ENCODE data around the gene ITPRID1. TPM values are rescaled to one million over a fixed set of nuclear protein-coding genes. Genes with fewer than 3 reads are reported as not detected.

ITPRID1 gene
- total and polyA plus RNA-seq, 10 of the 15 experiments (the other 5 are each of a cell fraction or from before 2014, with no cell fraction given), result 0.06 TPM; not detected in 9

GRCh38 chr7:31595390-31595789 lies 81.5 kb downstream of the ITPRID1 start:
- no peak overlapping the region for H3K4me2 ChIP-seq (ENCODE audit: control insufficient read depth, insufficient read depth)
- no peak for DNase-seq (ENCODE audit: low read depth, low spot score)
- no peaks in the 10 kb centered on the region for H3K36me3 ChIP-seq (ENCODE audit: control insufficient read depth in 2 of 2, insufficient read depth in 2 of 2, low read length in 1 of 2)
- H3K9ac ChIP-seq (ENCODE audit: control insufficient read depth, insufficient read depth, low read length), result no peak overlapping the region
- no peaks in the 10 kb centered on the region; a peak in 1 of 4 replicates for H3K27me3 ChIP-seq (replicated peaks in 1 of 2; ENCODE audit: control insufficient read depth in 2 of 2, insufficient read depth in 2 of 2, low read length in 1 of 2)
- no peaks in the 10 kb centered on the region for H3K4me1 ChIP-seq (ENCODE audit: control insufficient read depth, insufficient read depth, low read length)
- H2AFZ ChIP-seq (ENCODE audit: control insufficient read depth, low read depth, low read length), result no peak overlapping the region
- intact Hi-C loops (cut with micrococcal nuclease; ENCODE audit: unreplicated experiment) (no loop called here), in situ Hi-C loops (cut with MboI) (no loop called here)
- no peaks in the 10 kb centered on the region for H3K9me3 ChIP-seq (replicated peaks; ENCODE audit: control insufficient read depth, insufficient read depth, low read length)
- ChIA-PET RAD21 (ENCODE audit: unreplicated experiment) (no interaction called here), CTCF (no interaction called here), POLR2A (no interaction called here), SMC1A (ENCODE audit: uncharacterized antibody, unreplicated experiment) (no interaction called here)
- H3K27ac ChIP-seq (ENCODE audit: control insufficient read depth, insufficient read depth), result no peak overlapping the region
- no TSS peak for BruUV-seq (replicated peaks)
- no peak for ATAC-seq
- H3K79me2 ChIP-seq (ENCODE audit: control insufficient read depth, insufficient read depth, low read length), result no peaks in the 10 kb centered on the region
- no peaks in the 10 kb centered on the region for H4K20me1 ChIP-seq (ENCODE audit: control insufficient read depth, insufficient read depth)
- no peak overlapping the region for H3K4me3 ChIP-seq
- FAIRE-seq, result no peak
- TF ChIP-seq NFXL1 (IDR thresholded peaks at IDR 0.05; ENCODE audit: borderline replicate concordance) (no peak), CHD2 (IDR thresholded peaks at IDR 0.05; ENCODE audit: borderline replicate concordance, low read depth, low read length) (no peak), NKRF (conservative IDR thresholded peaks at IDR 0.05) (no peak), FOXK2 (IDR thresholded peaks at IDR 0.05) (no peak), ZNF622 (IDR thresholded peaks at IDR 0.05) (no peak), BMI1 (IDR thresholded peaks at IDR 0.05; ENCODE audit: borderline replicate concordance) (no peak), PAX8 (IDR thresholded peaks at IDR 0.05) (no peak), RCOR1 (conservative IDR thresholded peaks at IDR 0.05; ENCODE audit: low read depth, low read length) (no peak), TAF1 (IDR thresholded peaks at IDR 0.05; ENCODE audit: borderline replicate concordance, low read depth, low read length) (no peak), WRNIP1 (IDR thresholded peaks at IDR 0.05; ENCODE audit: borderline replicate concordance, low read depth, low read length) (no peak), IKZF1 (conservative IDR thresholded peaks at IDR 0.05) (no peak), PML (IDR thresholded peaks at IDR 0.05; ENCODE audit: low read length) (no peak), SRF (IDR thresholded peaks at IDR 0.05; ENCODE audit: low read depth in 2 of 2, low read length in 2 of 2) (no peak), HDAC2 (IDR thresholded peaks at IDR 0.05) (no peak), MXI1 (IDR thresholded peaks at IDR 0.05; ENCODE audit: low read depth, low read length) (no peak), RFX5 (IDR thresholded peaks at IDR 0.05; ENCODE audit: low read depth, low read length) (no peak), ZNF207 (IDR thresholded peaks at IDR 0.05; ENCODE audit: borderline replicate concordance) (no peak)
- TF ChIP-seq, protein P1, sequence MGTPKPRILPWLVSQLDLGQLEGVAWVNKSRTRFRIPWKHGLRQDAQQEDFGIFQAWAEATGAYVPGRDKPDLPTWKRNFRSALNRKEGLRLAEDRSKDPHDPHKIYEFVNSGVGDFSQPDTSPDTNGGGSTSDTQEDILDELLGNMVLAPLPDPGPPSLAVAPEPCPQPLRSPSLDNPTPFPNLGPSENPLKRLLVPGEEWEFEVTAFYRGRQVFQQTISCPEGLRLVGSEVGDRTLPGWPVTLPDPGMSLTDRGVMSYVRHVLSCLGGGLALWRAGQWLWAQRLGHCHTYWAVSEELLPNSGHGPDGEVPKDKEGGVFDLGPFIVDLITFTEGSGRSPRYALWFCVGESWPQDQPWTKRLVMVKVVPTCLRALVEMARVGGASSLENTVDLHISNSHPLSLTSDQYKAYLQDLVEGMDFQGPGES (IDR thresholded peaks at IDR 0.05), result no peak
- TF ChIP-seq, protein P2, sequence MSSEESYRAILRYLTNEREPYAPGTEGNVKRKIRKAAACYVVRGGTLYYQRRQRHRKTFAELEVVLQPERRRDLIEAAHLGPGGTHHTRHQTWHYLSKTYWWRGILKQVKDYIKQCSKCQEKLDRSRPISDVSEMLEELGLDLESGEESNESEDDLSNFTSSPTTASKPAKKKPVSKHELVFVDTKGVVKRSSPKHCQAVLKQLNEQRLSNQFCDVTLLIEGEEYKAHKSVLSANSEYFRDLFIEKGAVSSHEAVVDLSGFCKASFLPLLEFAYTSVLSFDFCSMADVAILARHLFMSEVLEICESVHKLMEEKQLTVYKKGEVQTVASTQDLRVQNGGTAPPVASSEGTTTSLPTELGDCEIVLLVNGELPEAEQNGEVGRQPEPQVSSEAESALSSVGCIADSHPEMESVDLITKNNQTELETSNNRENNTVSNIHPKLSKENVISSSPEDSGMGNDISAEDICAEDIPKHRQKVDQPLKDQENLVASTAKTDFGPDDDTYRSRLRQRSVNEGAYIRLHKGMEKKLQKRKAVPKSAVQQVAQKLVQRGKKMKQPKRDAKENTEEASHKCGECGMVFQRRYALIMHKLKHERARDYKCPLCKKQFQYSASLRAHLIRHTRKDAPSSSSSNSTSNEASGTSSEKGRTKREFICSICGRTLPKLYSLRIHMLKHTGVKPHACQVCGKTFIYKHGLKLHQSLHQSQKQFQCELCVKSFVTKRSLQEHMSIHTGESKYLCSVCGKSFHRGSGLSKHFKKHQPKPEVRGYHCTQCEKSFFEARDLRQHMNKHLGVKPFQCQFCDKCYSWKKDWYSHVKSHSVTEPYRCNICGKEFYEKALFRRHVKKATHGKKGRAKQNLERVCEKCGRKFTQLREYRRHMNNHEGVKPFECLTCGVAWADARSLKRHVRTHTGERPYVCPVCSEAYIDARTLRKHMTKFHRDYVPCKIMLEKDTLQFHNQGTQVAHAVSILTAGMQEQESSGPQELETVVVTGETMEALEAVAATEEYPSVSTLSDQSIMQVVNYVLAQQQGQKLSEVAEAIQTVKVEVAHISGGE (CRISPR knock-in tag; IDR thresholded peaks at IDR 0.05), result no peak
